Activated T-cell treated with anti-CD3 and anti-CD28 coated beads, Interleukin-2, amount 50 U/mL, for 72 hours (primary cell): ENCODE data around the gene AGPAT3. TPM values are rescaled to one million over a fixed set of nuclear protein-coding genes. Genes with fewer than 3 reads are reported as not detected.
A peak's percentile ranks its signal among the peaks of the same experiment; 100 is the strongest.

ENCODE experiments used
- ATAC-seq, 2 donors: fragments of 150-1000 bp; cut with Tn5 transposase; replicated peaks in 1 of 2; 2 replicates each; pipeline ENCODE4 v1.10.0; 2021; ENCODE audit warnings: moderate library complexity in 2 of 2, mild to moderate bottlenecking in 1 of 2
- DNase-seq, 2 donors: peaks; one replicate each; pipeline ENCODE4 v3.0.0; 2021 to 2022; ENCODE audit warnings: mixed read lengths in 1 of 2
- H3K27ac Mint-ChIP-seq: one replicate; pipeline ENCODE4 v1.8.0; 2022; ENCODE audit warnings: mild to moderate bottlenecking, moderate library complexity, mixed read lengths
- H3K27me3 Mint-ChIP-seq: one replicate; pipeline ENCODE4 v1.8.0; 2022; ENCODE audit warnings: low read depth, mixed read lengths
- H3K36me3 Mint-ChIP-seq, 2 donors: one replicate each; pipeline ENCODE4 v1.8.0; 2022; ENCODE audit warnings: mixed read lengths in 2 of 2, mild to moderate bottlenecking in 1 of 2; ENCODE audit not compliant: insufficient read depth in 2 of 2
- H3K4me1 Mint-ChIP-seq: one replicate; pipeline ENCODE4 v1.8.0; 2022; ENCODE audit warnings: low read depth, mixed read lengths
- H3K4me3 Mint-ChIP-seq, 2 donors: one replicate each; pipeline ENCODE4 v1.8.0; 2022; ENCODE audit warnings: mild to moderate bottlenecking in 2 of 2, mixed read lengths in 2 of 2, moderate library complexity in 2 of 2
- H3K9me3 Mint-ChIP-seq, 2 donors: one replicate each; pipeline ENCODE4 v1.8.0; 2022; ENCODE audit warnings: mixed read lengths in 2 of 2
- total RNA-seq, 2 donors: library from RNA; stranded (reverse); gene quantifications; one replicate each; pipeline ENCODE4 v1.2.3, GENCODE V29; 2022

AGPAT3 gene
- total RNA-seq, 2 donors from 2014 or later, result 86.1 to 87.1 TPM

- H3K4me1 Mint-ChIP-seq, result peaks cover 42% of the 10 kb centered on the region
- ATAC-seq, result no peak
- DNase-seq, result no peak
Observed at GRCh38 chr21:43858806-43859648, 6.0 kb upstream of the AGPAT3 start.

GRCh38 chr21:43859747-43860214 lies 5.2 kb upstream of the AGPAT3 start:
- Mint-ChIP-seq H3K27me3 (peaks cover 5% of the 10 kb centered on the region), H3K27ac (no peak overlapping the region), H3K4me1 (peaks cover 36% of the 10 kb centered on the region), H3K36me3 (no peaks in the 10 kb centered on the region), H3K9me3 (no peaks in the 10 kb centered on the region), H3K4me3 (no peak overlapping the region)
- DNase-seq (no peak), ATAC-seq (no peak)

More at GRCh38 chr21:43858806-43859648, 6.0 kb upstream of the AGPAT3 start:
- H3K36me3 Mint-ChIP-seq, result no peaks in the 10 kb centered on the region
- no peak overlapping the region for H3K27ac Mint-ChIP-seq
- H3K4me3 Mint-ChIP-seq, result no peak overlapping the region
- peaks cover 5% of the 10 kb centered on the region for H3K27me3 Mint-ChIP-seq
- no peaks in the 10 kb centered on the region for H3K9me3 Mint-ChIP-seq

- DNase-seq (no peak), ATAC-seq (no peak)
- H3K9me3 Mint-ChIP-seq, result no peaks in the 10 kb centered on the region
- no peaks in the 10 kb centered on the region for H3K36me3 Mint-ChIP-seq
- H3K4me3 Mint-ChIP-seq, result no peak overlapping the region
- peaks cover 24% of the 10 kb centered on the region for H3K4me1 Mint-ChIP-seq
- H3K27ac Mint-ChIP-seq, result no peak overlapping the region
- H3K27me3 Mint-ChIP-seq, result peaks cover 5% of the 10 kb centered on the region
Observed at GRCh38 chr21:43861706-43862105, 3.3 kb upstream of the AGPAT3 start.

GRCh38 chr21:43864313-43864961 lies 586 bp upstream of the AGPAT3 start:
- H3K9me3 Mint-ChIP-seq, result no peaks in the 10 kb centered on the region
- H3K4me1 Mint-ChIP-seq, result peaks cover 41% of the 10 kb centered on the region
- no peaks in the 10 kb centered on the region for H3K27me3 Mint-ChIP-seq
- no peak overlapping the region for H3K27ac Mint-ChIP-seq
- ATAC-seq, result peak; percentile 15 to 38
- peak overlapping the region; percentile 62 to 76 for H3K4me3 Mint-ChIP-seq
- peak; percentile 52 to 55 for DNase-seq
- H3K36me3 Mint-ChIP-seq, result peaks cover 3 to 6% of the 10 kb centered on the region in 2 donors

- ATAC-seq, result peak; percentile 43 to 45
- Mint-ChIP-seq H3K4me3 (peak overlapping the region; percentile 86 to 89), H3K4me1 (peaks cover 48% of the 10 kb centered on the region), H3K9me3 (no peaks in the 10 kb centered on the region), H3K27ac (peak overlapping the region; percentile 91), H3K27me3 (no peaks in the 10 kb centered on the region), H3K36me3 (peaks cover 4 to 7% of the 10 kb centered on the region in 2 donors)
- DNase-seq, result peak; percentile 58 to 68
Observed at GRCh38 chr21:43865540-43866259, 677 bp downstream of the AGPAT3 start.

- DNase-seq (peak; percentile 55 to 65), ATAC-seq (peak; percentile 63 to 68)
- H3K27me3 Mint-ChIP-seq, result no peaks in the 10 kb centered on the region
- peak overlapping the region; percentile 91 for H3K27ac Mint-ChIP-seq
- peaks cover 4 to 11% of the 10 kb centered on the region in 2 donors for H3K36me3 Mint-ChIP-seq
- peak overlapping the region; percentile 86 to 89 for H3K4me3 Mint-ChIP-seq
- H3K4me1 Mint-ChIP-seq, result peaks cover 53% of the 10 kb centered on the region
- H3K9me3 Mint-ChIP-seq, result no peaks in the 10 kb centered on the region
Observed at GRCh38 chr21:43866260-43866629, 1.2 kb downstream of the AGPAT3 start.

- DNase-seq (peak; percentile 62 to 66), ATAC-seq (peak; percentile 69 to 72)
- peak overlapping the region; percentile 91 for H3K27ac Mint-ChIP-seq
- H3K4me3 Mint-ChIP-seq, result peak overlapping the region; percentile 86 to 89
- peaks cover 4 to 11% of the 10 kb centered on the region in 2 donors for H3K36me3 Mint-ChIP-seq
- peaks cover 57% of the 10 kb centered on the region for H3K4me1 Mint-ChIP-seq
- no peaks in the 10 kb centered on the region for H3K27me3 Mint-ChIP-seq
- H3K9me3 Mint-ChIP-seq, result no peaks in the 10 kb centered on the region
Observed at GRCh38 chr21:43866659-43867331, 1.8 kb downstream of the AGPAT3 start.

GRCh38 chr21:43867332-43867703 lies 2.3 kb downstream of the AGPAT3 start:
- no peak for DNase-seq
- no peaks in the 10 kb centered on the region for H3K27me3 Mint-ChIP-seq
- H3K4me3 Mint-ChIP-seq, result peak overlapping the region; percentile 86 to 89
- ATAC-seq, result no peak
- H3K27ac Mint-ChIP-seq, result peak overlapping the region; percentile 91
- H3K4me1 Mint-ChIP-seq, result peaks cover 60% of the 10 kb centered on the region
- H3K36me3 Mint-ChIP-seq, result peaks cover 4 to 11% of the 10 kb centered on the region in 2 donors
- no peaks in the 10 kb centered on the region for H3K9me3 Mint-ChIP-seq

GRCh38 chr21:43867948-43868347 lies 2.9 kb downstream of the AGPAT3 start:
- peak overlapping the region; percentile 91 for H3K27ac Mint-ChIP-seq
- H3K9me3 Mint-ChIP-seq, result no peaks in the 10 kb centered on the region
- ATAC-seq (no peak), DNase-seq (no peak)
- peaks cover 66% of the 10 kb centered on the region for H3K4me1 Mint-ChIP-seq
- H3K27me3 Mint-ChIP-seq, result no peaks in the 10 kb centered on the region
- peaks cover 7 to 16% of the 10 kb centered on the region in 2 donors for H3K36me3 Mint-ChIP-seq
- H3K4me3 Mint-ChIP-seq, result peak overlapping the region; percentile 86 to 89

GRCh38 chr21:43868461-43868860 lies 3.4 kb downstream of the AGPAT3 start:
- H3K4me3 Mint-ChIP-seq, result peak overlapping the region; percentile 15 to 89
- peaks cover 7 to 16% of the 10 kb centered on the region in 2 donors for H3K36me3 Mint-ChIP-seq
- ATAC-seq, result no peak
- no peak for DNase-seq
- H3K27me3 Mint-ChIP-seq, result no peaks in the 10 kb centered on the region
- peaks cover 70% of the 10 kb centered on the region for H3K4me1 Mint-ChIP-seq
- H3K27ac Mint-ChIP-seq, result no peak overlapping the region
- no peaks in the 10 kb centered on the region for H3K9me3 Mint-ChIP-seq

- no peaks in the 10 kb centered on the region for H3K9me3 Mint-ChIP-seq
- ATAC-seq (no peak), DNase-seq (no peak)
- peaks cover 10 to 18% of the 10 kb centered on the region in 2 donors for H3K36me3 Mint-ChIP-seq
- peaks cover 79% of the 10 kb centered on the region for H3K4me1 Mint-ChIP-seq
- H3K4me3 Mint-ChIP-seq, result no peak overlapping the region
- no peaks in the 10 kb centered on the region for H3K27me3 Mint-ChIP-seq
- no peak overlapping the region for H3K27ac Mint-ChIP-seq
Observed at GRCh38 chr21:43869486-43870325, 4.7 kb downstream of the AGPAT3 start.

- Mint-ChIP-seq H3K4me1 (peaks cover 92% of the 10 kb centered on the region), H3K27me3 (no peaks in the 10 kb centered on the region), H3K9me3 (no peaks in the 10 kb centered on the region), H3K36me3 (peaks cover 12 to 27% of the 10 kb centered on the region in 2 donors), H3K4me3 (peak overlapping the region in 1 of 2 donors; percentile 69), H3K27ac (no peak overlapping the region)
- ATAC-seq (no peak), DNase-seq (no peak)
Observed at GRCh38 chr21:43871487-43871886, 6.5 kb downstream of the AGPAT3 start.
